Pancreas (tissue), 10 donors: ENCODE measurements around the gene FADS2. TPM values are rescaled to one million over a fixed set of nuclear protein-coding genes. Genes with fewer than 3 reads are reported as not detected.

ENCODE experiments used
- ATAC-seq, 4 donors: fragments of 200-7000 bp; cut with Tn5 transposase; one replicate each; pipeline versions ENCODE4 v1.8.0 to v1.9.1; 2020; ENCODE audit warnings: mild to moderate bottlenecking in 4 of 4, moderate library complexity in 4 of 4
- DNase-seq, 6 donors: peaks; one replicate each; pipeline ENCODE4 v3.0.0-alpha.2; 2020
- FAIRE-seq: peaks from 2 replicates; lab custom pipeline; 2012; peaks lifted over from hg19 to GRCh38; lab: Jason Lieb, UNC
- H3K27ac ChIP-seq, 4 donors: fragments of 200-600 bp; sonication (generic); 1 replicate in 3 of 4; 2 replicates in 1 of 4; pipeline versions ENCODE4 v1.5.0 to v1.8.0; 2020
- H3K27me3 ChIP-seq, 4 donors: fragments of 200-600 bp; one replicate each; pipeline ENCODE4 v1.8.0; 2021
- H3K36me3 ChIP-seq, 3 donors: fragments of 200-600 bp; sonication (generic) in 1 of 3; one replicate each; pipeline versions ENCODE4 v1.5.0 to v1.8.0; 2020 to 2021
- H3K4me1 ChIP-seq, 3 donors: fragments of 200-600 bp; one replicate each; pipeline ENCODE4 v1.8.0; 2021
- H3K4me3 ChIP-seq, 4 donors: fragments of 200-600 bp; sonication (generic) in 2 of 4; one replicate each; pipeline versions ENCODE4 v1.5.0 to v1.8.0; 2020 to 2021
- H3K9me3 ChIP-seq, 4 donors: fragments of 200-600 bp; one replicate each; pipeline ENCODE4 v1.8.0; 2021
- WGBS, 2 donors: extraction: QIAGEN DNeasy Blood & Tissue Kit; methylation state at CpG; one replicate each; pipeline ENCODE4 v1.1.7; 2013; 5-methylcytosine and 5-hydroxymethylcytosine counted together
- intact Hi-C, 3 donors: fragments of 100-400 bp; cut with DNase I; formaldehyde crosslinking; loops; one replicate each; pipeline versions ENCODE4 v1.11.1 to v1.14.2; 2022
- microRNA-seq, 2 donors: library from miRNA; unstranded; fragments of <30 nt; microRNA quantifications; one replicate each; pipeline versions ENCODE4 to v1.1.0, GENCODE V29; 2019 to 2020
- polyA plus RNA-seq, 2 donors: library from polyadenylated mRNA; stranded (reverse); fragments of 200-250 nt; gene quantifications; one replicate each; pipeline ENCODE4 v1.2.3, GENCODE V29; 2013
- total RNA-seq, 6 donors: library from RNA; stranded (reverse); fragmentation: NEBNext Ultra II Directional in 4 of 6; extraction: Animal tissue kit (Norgen Biotek cat#: 25700) in 4 of 6; gene quantifications; one replicate each; pipeline versions ENCODE4 v1.2.1 to v1.2.4, GENCODE V29; 2021 to 2023
- TF ChIP-seq, protein P1 (sequence below), 4 donors: fragments of 200-600 bp; sonication (generic) in 3 of 4; IDR thresholded peaks; one replicate each; pipeline versions ENCODE4 v1.5.0 to v1.8.0; 2021; ENCODE audit warnings: antibody characterized with exemption in 4 of 4
- donor health status: healthy with polysubstance abuse.
- donor health status: DM: no; HTN: no; CAD: no; lungs with moderate emphysema.
- donor health status: DM: no; HTN: no; CAD: no.
- donor health status: control.
- donor health status: control.
- donor health status: Bipolar disorder and iron deficiency.
- donor health status: DM: yes; HTN: yes; CAD: no.
- donor health status: DM: no; HTN: no; CAD: no.
- donor health status: DM: no; HTN: no; CAD: no.
- donor health status: DM: yes; HTN: yes; CAD: no.

Gene FADS2
- total and polyA plus RNA-seq, 8 donors, result 1.7 to 21.3 (median 7.3) TPM

DNA sequence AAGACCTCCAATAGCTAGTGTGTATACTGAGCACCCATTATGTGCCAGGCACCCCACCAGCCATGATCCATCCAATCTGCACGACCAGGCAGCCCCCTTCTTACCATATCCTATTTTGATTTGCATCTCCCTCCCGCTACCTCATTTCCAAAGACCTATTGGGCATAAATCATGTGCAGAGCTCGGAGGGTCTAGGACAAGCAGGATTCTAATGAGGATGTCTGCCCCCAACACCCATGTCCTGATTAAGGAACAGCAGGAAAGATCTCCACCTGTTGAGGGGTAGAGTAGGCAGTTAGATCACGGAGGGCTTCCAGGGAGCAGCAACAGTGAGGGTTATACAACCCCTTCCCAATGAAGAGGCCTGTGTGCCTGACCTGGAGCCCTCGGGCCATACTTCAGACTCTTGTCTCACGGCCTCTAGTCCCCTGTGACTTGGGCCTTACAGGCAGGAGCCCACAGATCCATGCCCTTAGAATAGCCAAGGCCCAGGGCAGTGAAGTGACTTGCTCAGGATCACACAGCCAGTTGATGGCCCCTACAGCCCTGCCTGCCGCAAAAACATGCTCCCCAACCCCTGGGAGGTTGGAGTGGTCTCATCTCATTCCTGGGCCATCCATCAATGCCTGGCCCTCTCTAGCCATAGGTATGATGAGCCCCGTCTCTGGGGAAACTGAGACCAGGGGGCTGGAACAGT lies 85.7 kb downstream of the FADS2 start:
- WGBS, 2 donors, result 73 to 77% methylated on average over 8 of the region's 8 CpGs
- Histone ChIP-seq H3K36me3 (no peaks in the 10 kb centered on the region), H3K9me3 (no peaks in the 10 kb centered on the region), H3K4me3 (no peak overlapping the region), H3K4me1 (no peaks in the 10 kb centered on the region), H3K27me3 (no peaks in the 10 kb centered on the region), H3K27ac (no peak overlapping the region)
- TF ChIP-seq, protein P1, sequence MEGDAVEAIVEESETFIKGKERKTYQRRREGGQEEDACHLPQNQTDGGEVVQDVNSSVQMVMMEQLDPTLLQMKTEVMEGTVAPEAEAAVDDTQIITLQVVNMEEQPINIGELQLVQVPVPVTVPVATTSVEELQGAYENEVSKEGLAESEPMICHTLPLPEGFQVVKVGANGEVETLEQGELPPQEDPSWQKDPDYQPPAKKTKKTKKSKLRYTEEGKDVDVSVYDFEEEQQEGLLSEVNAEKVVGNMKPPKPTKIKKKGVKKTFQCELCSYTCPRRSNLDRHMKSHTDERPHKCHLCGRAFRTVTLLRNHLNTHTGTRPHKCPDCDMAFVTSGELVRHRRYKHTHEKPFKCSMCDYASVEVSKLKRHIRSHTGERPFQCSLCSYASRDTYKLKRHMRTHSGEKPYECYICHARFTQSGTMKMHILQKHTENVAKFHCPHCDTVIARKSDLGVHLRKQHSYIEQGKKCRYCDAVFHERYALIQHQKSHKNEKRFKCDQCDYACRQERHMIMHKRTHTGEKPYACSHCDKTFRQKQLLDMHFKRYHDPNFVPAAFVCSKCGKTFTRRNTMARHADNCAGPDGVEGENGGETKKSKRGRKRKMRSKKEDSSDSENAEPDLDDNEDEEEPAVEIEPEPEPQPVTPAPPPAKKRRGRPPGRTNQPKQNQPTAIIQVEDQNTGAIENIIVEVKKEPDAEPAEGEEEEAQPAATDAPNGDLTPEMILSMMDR (IDR thresholded peaks at IDR 0.05), result no peak
- DNase-seq (peak in 1 of 6 donors; percentile 6), FAIRE-seq (no peak), ATAC-seq (no peak)
- intact Hi-C loops, result no loop called here

DNA sequence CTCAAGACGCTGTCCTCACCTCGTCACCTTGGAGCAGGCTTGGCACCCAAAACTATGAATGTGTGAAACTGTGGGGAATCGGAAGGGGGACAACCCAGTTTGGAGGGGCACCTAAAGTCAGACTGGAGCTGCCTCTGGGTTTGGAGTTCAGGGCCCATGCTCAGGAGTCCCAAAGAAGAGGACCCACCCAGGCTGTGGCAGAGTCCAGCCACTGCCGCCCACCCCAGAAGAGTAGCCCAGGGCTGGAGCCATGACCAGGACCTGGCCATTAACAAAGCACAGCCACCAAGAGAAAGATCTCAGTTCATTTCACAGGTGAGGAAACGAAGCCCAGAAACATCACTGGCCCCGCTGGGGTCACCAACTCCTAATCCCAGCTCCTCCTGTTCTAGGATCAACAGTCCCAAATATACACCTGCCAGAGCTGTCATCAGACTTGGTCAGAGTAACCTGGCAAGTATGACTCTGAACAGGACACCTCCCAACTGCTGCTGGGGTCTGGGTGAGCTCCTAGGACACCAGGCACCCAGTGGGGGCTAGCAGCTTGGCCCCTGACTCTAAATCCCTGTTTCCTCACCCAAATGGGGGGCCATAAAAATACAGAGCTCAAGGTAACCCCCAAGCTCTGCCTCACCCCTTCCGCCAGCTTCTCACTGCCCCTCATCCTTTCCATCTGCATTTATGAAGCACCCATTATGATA lies 86.5 kb downstream of the FADS2 start:
- H3K36me3 ChIP-seq, result no peaks in the 10 kb centered on the region
- FAIRE-seq (no peak), ATAC-seq (no peak), DNase-seq (no peak)
- WGBS, 2 donors, result 89 to 91% methylated on average over 7 of the region's 7 CpGs
- no peak overlapping the region for H3K27ac ChIP-seq
- H3K4me1 ChIP-seq, result no peaks in the 10 kb centered on the region
- intact Hi-C loops, result no loop called here
- no peaks in the 10 kb centered on the region for H3K27me3 ChIP-seq
- H3K4me3 ChIP-seq, result no peak overlapping the region
- H3K9me3 ChIP-seq, result no peaks in the 10 kb centered on the region
- TF ChIP-seq, protein P1 (IDR thresholded peaks at IDR 0.05), result no peak

GRCh38 chr11:61916737-61917333 lies 88.7 kb downstream of the FADS2 start:
- H3K9me3 ChIP-seq, result no peaks in the 10 kb centered on the region
- DNase-seq (peak in 3 of 6 donors; percentile 21 to 60 (median 25)), FAIRE-seq (no peak), ATAC-seq (peak in 1 of 4 donors; percentile 2)
- TF ChIP-seq, protein P1 (IDR thresholded peaks at IDR 0.05), result no peak
- no peak overlapping the region for H3K27ac ChIP-seq
- peak overlapping the region; percentile 45 to 59 (median 50) for H3K4me3 ChIP-seq
- intact Hi-C loops, result no loop called here
- 7 to 10% methylated on average over 22 to 32 of the region's 32 CpGs for WGBS, 2 donors
- no peaks in the 10 kb centered on the region for H3K4me1 ChIP-seq
- H3K27me3 ChIP-seq, result no peaks in the 10 kb centered on the region
- H3K36me3 ChIP-seq, result no peaks in the 10 kb centered on the region

Small RNA genes lying within 50 kb of the gene (microRNA-seq; reads per million reads assigned to microRNA genes)
- 0 to 0.88 reads per million in 2 donors for gene MIR6746

Other genes with a start within 250 kb of the FADS2 start
- 10 to 100 TPM in 3 of 6 donors, 1 to 10 TPM in 3; 4.3 to 17.9 (median 8.7) TPM for gene SYT7, start 247.2 kb upstream of the FADS2 start, total RNA-seq
- gene SYT7, start 247.2 kb upstream of the FADS2 start, polyA plus RNA-seq, result 10 to 100 TPM; 21.0 to 59.4 TPM
- 1 to 10 TPM; 3.7 to 6.2 (median 4.8) TPM for gene DAGLA, start 147.9 kb upstream of the FADS2 start, total RNA-seq
- gene DAGLA, start 147.9 kb upstream of the FADS2 start, polyA plus RNA-seq, result 1 to 10 TPM; 5.4 to 6.9 TPM
- 10 to 100 TPM; 19.1 to 43.9 (median 27.2) TPM for gene MYRF, start 75.7 kb upstream of the FADS2 start, total RNA-seq
- 10 to 100 TPM; 56.3 to 69.3 TPM for gene MYRF, start 75.7 kb upstream of the FADS2 start, polyA plus RNA-seq
- gene TMEM258, start 35.7 kb upstream of the FADS2 start, total RNA-seq, result 100 to 1,000 TPM in 2 of 6 donors, 10 to 100 TPM in 4; 69.8 to 108 (median 94.4) TPM
- gene TMEM258, start 35.7 kb upstream of the FADS2 start, polyA plus RNA-seq, result 100 to 1,000 TPM in 1 of 2 donors, 10 to 100 TPM in 1; 87.4 to 171 TPM
- 1 to 10 TPM; 2.3 to 7.3 (median 5.2) TPM for gene FEN1, start 35.4 kb upstream of the FADS2 start, total RNA-seq
- 1 to 10 TPM; 2.5 to 4.8 TPM for gene FEN1, start 35.4 kb upstream of the FADS2 start, polyA plus RNA-seq
- 10 to 100 TPM in 1 of 6 donors, 1 to 10 TPM in 5; 2.3 to 15.1 (median 5.7) TPM for gene FADS1, start 11.3 kb upstream of the FADS2 start, total RNA-seq
- gene FADS1, start 11.3 kb upstream of the FADS2 start, polyA plus RNA-seq, result 1 to 10 TPM; 4.2 to 5.5 TPM
- 10 to 100 TPM; 11.2 to 26.6 (median 16.7) TPM for gene FADS3, start 63.2 kb downstream of the FADS2 start, total RNA-seq
- gene FADS3, start 63.2 kb downstream of the FADS2 start, polyA plus RNA-seq, result 10 to 100 TPM; 35.2 to 42.7 TPM
- 1 to 10 TPM; 1.9 to 5.6 (median 2.6) TPM for gene RAB3IL1, start 89.3 kb downstream of the FADS2 start, total RNA-seq
- 1 to 10 TPM; 3.4 to 4.2 TPM for gene RAB3IL1, start 89.3 kb downstream of the FADS2 start, polyA plus RNA-seq
- gene BEST1, start 122.1 kb downstream of the FADS2 start, total RNA-seq, result 1 to 10 TPM in 3 of 6 donors, under 1 TPM in 3; 0.43 to 2.4 (median 0.98) TPM
- 1 to 10 TPM; 1.2 to 1.7 TPM for gene BEST1, start 122.1 kb downstream of the FADS2 start, polyA plus RNA-seq
- 1,000 to 10,000 TPM; 1,217 to 1,772 (median 1,396) TPM for gene FTH1, start 139.3 kb downstream of the FADS2 start, total RNA-seq
- 1,000 to 10,000 TPM; 1,114 to 1,632 TPM for gene FTH1, start 139.3 kb downstream of the FADS2 start, polyA plus RNA-seq